RPMI7951 (cell line): ENCODE data around the gene ATP6V1G1. TPM values are rescaled to one million over a fixed set of nuclear protein-coding genes. Genes with fewer than 3 reads are reported as not detected.

Source experiments
- DNase-seq: peaks from one replicate; pipeline ENCODE4 v3.0.0-alpha.2; 2012; ENCODE audit warnings: low read depth
- total RNA-seq: library from RNA; depleted of rRNA; stranded (reverse); fragments of >200 nt; shearing (Covaris generic); gene quantifications from 2 replicates; pipeline ENCODE4 v1.2.3, GENCODE V29; 2014

Gene ATP6V1G1
- total RNA-seq, 1 experiment from 2014 or later, result 98.8 TPM

- peak; percentile 63 for DNase-seq
These were observed 24.1 kb downstream of the ATP6V1G1 start for GRCh38 chr9:114611516-114612271.

- DNase-seq, result no peak
These were observed 24.8 kb downstream of the ATP6V1G1 start for GRCh38 chr9:114612272-114612923.

GRCh38 chr9:114613087-114613486, 25.5 kb downstream of the ATP6V1G1 start:
- DNase-seq, result no peak

- DNase-seq, result no peak
These were observed 26.4 kb downstream of the ATP6V1G1 start for GRCh38 chr9:114613919-114614318.

- no peak for DNase-seq
These were observed 26.8 kb downstream of the ATP6V1G1 start for GRCh38 chr9:114614373-114614772.

GRCh38 chr9:114616684-114617520, 29.3 kb downstream of the ATP6V1G1 start:
- no peak for DNase-seq

- no peak for DNase-seq
These were observed 31.7 kb downstream of the ATP6V1G1 start for GRCh38 chr9:114619191-114619761.

GRCh38 chr9:114621561-114621960, 34.0 kb downstream of the ATP6V1G1 start:
- DNase-seq, result no peak

GRCh38 chr9:114621975-114622609, 34.5 kb downstream of the ATP6V1G1 start:
- peak; percentile 76 for DNase-seq

- DNase-seq, result no peak
These were observed 37.1 kb downstream of the ATP6V1G1 start for GRCh38 chr9:114624677-114625076.

GRCh38 chr9:114626415-114627020, 38.9 kb downstream of the ATP6V1G1 start:
- DNase-seq, result no peak

- DNase-seq, result no peak
These were observed 40.0 kb downstream of the ATP6V1G1 start for GRCh38 chr9:114627553-114627952.

- no peak for DNase-seq
These were observed 42.1 kb downstream of the ATP6V1G1 start for GRCh38 chr9:114629563-114630090.

GRCh38 chr9:114631166-114631565, 43.6 kb downstream of the ATP6V1G1 start:
- no peak for DNase-seq

- DNase-seq, result no peak
These were observed 46.0 kb downstream of the ATP6V1G1 start for GRCh38 chr9:114633438-114634089.

- DNase-seq, result no peak
These were observed 46.8 kb downstream of the ATP6V1G1 start for GRCh38 chr9:114634387-114634786.

GRCh38 chr9:114638404-114638803, 50.8 kb downstream of the ATP6V1G1 start:
- no peak for DNase-seq

- no peak for DNase-seq
These were observed 54.4 kb downstream of the ATP6V1G1 start for GRCh38 chr9:114641967-114642366.

GRCh38 chr9:114643001-114643400, 55.4 kb downstream of the ATP6V1G1 start:
- DNase-seq, result no peak

- DNase-seq, result no peak
These were observed 56.3 kb downstream of the ATP6V1G1 start for GRCh38 chr9:114643896-114644295.
